ENCODE results near the gene RALGAPA2. TPM values are rescaled to one million over a fixed set of nuclear protein-coding genes. Genes with fewer than 3 reads are reported as not detected.

RALGAPA2 gene
- total RNA-seq, 1 experiment from 2014 or later: 26.3 TPM

DNA sequence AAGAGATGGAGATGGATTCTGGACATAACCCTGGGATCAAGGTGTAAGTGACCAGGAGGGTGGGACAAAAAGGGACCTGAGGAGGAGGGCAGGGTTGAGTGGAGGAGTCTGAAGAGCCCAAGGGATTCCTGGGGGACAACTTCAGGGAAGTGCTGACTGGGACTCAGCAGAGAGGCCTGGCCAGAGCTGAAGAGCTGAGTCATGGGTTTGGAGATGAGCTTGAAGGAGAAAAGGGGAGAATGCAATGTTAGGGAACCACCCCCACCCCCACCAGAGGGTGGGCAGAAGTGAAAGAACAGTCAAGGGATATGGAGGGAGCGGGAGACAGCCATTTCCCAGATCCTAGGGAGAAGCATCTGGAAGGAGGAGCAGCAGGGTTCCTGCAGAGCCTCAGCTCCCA, 289.3 kb downstream of the RALGAPA2 start:
- no peak for DNase-seq
- H3K36me3 Mint-ChIP-seq (ENCODE audit: insufficient read depth, unreplicated experiment): no peaks in the 10 kb centered on the region
- H3K4me3 Mint-ChIP-seq (ENCODE audit: low read depth, unreplicated experiment): no peak overlapping the region
- intact Hi-C loops (cut with micrococcal nuclease; ENCODE audit: unreplicated experiment): no loop called here
- TF ChIP-seq CTCF (IDR thresholded peaks at IDR 0.05; ENCODE audit: unreplicated experiment): no peak
- H3K4me1 Mint-ChIP-seq (ENCODE audit: low read depth, unreplicated experiment): no peaks in the 10 kb centered on the region
- H3K9me3 Mint-ChIP-seq (ENCODE audit: low read depth, unreplicated experiment): no peaks in the 10 kb centered on the region
- no TSS peak for BruUV-seq (replicated peaks)
- no peak overlapping the region for H3K27ac Mint-ChIP-seq (ENCODE audit: unreplicated experiment)
- H3K27me3 Mint-ChIP-seq (ENCODE audit: unreplicated experiment): no peaks in the 10 kb centered on the region
- CTCF ChIA-PET: no interaction called here

DNA sequence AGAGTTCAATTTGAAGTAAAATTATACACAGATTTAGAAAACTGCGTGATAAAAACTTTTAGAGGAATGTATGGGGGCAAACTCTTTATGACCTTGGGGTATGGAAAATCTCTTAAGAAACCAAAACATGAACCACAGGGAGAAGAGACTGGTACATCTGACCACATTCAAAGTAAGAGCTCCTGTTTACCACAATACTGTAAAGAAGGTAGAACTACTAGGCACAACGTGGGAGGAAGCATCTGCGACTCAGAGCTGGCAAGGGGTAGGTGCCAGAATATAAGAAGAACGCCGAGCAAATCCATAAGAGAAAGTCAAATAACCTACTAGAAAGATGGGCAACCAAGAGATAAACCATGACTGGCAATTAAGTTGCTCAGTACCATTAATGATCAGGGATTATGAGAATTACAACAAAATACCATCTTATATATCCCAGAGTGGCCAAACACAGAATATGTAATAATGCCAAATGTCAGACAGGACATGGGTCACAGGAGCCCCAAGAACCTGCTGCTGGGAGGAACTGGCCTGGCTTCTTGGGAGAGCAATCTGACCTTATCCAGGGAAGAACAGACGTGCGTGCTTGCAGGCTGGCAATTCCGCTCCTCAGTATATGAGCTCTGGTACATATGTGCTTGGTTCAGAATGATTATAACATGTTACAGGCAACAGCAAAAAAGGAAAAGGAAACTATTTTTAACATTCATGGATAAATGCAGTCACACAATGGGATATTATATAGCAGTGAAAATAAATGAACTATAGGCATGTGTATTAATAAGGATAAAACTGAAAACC, 294.4 kb downstream of the RALGAPA2 start:
- no peak for TF ChIP-seq CTCF (IDR thresholded peaks at IDR 0.05; ENCODE audit: unreplicated experiment)
- no peaks in the 10 kb centered on the region for H3K27me3 Mint-ChIP-seq (ENCODE audit: unreplicated experiment)
- no TSS peak for BruUV-seq (replicated peaks)
- no peak overlapping the region for H3K4me3 Mint-ChIP-seq (ENCODE audit: low read depth, unreplicated experiment)
- H3K9me3 Mint-ChIP-seq (ENCODE audit: low read depth, unreplicated experiment): no peaks in the 10 kb centered on the region
- DNase-seq: no peak
- intact Hi-C loops (cut with micrococcal nuclease; ENCODE audit: unreplicated experiment): no loop called here
- no peaks in the 10 kb centered on the region for H3K4me1 Mint-ChIP-seq (ENCODE audit: low read depth, unreplicated experiment)
- no peaks in the 10 kb centered on the region for H3K36me3 Mint-ChIP-seq (ENCODE audit: insufficient read depth, unreplicated experiment)
- H3K27ac Mint-ChIP-seq (ENCODE audit: unreplicated experiment): no peak overlapping the region
- CTCF ChIA-PET: no interaction called here

DNA sequence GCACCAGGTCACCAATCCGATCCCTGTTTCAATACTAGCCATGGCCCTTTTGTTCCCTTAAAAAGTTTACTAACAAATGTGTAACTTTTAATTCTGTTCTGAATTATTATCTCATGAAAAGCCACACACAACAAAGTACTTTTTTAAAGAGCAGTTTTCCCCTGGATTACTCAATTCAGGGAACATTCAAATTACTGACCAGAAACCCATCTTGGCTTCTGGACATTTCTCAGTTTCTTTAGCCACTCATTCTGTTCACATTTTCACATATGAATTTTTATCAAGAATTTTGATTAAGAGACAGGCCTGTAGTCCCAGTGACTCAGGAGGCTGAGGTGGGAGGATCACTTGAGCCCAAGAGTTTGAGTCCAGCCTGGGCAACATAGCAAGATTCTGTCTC, 297.1 kb downstream of the RALGAPA2 start:
- no peak overlapping the region for H3K4me3 Mint-ChIP-seq (ENCODE audit: low read depth, unreplicated experiment)
- no peaks in the 10 kb centered on the region for H3K36me3 Mint-ChIP-seq (ENCODE audit: insufficient read depth, unreplicated experiment)
- H3K27ac Mint-ChIP-seq (ENCODE audit: unreplicated experiment): no peak overlapping the region
- H3K27me3 Mint-ChIP-seq (ENCODE audit: unreplicated experiment): no peaks in the 10 kb centered on the region
- BruUV-seq (replicated peaks): no TSS peak
- DNase-seq: no peak
- no peaks in the 10 kb centered on the region for H3K4me1 Mint-ChIP-seq (ENCODE audit: low read depth, unreplicated experiment)
- no peak for TF ChIP-seq CTCF (IDR thresholded peaks at IDR 0.05; ENCODE audit: unreplicated experiment)
- no peaks in the 10 kb centered on the region for H3K9me3 Mint-ChIP-seq (ENCODE audit: low read depth, unreplicated experiment)
- intact Hi-C loops (cut with micrococcal nuclease; ENCODE audit: unreplicated experiment): no loop called here
- CTCF ChIA-PET: no interaction called here

- no peaks in the 10 kb centered on the region for H3K27me3 Mint-ChIP-seq (ENCODE audit: unreplicated experiment)
- TF ChIP-seq CTCF (IDR thresholded peaks at IDR 0.05; ENCODE audit: unreplicated experiment): no peak
- no TSS peak for BruUV-seq (replicated peaks)
- no peak overlapping the region for H3K4me3 Mint-ChIP-seq (ENCODE audit: low read depth, unreplicated experiment)
- H3K4me1 Mint-ChIP-seq (ENCODE audit: low read depth, unreplicated experiment): no peaks in the 10 kb centered on the region
- CTCF ChIA-PET: no interaction called here
- H3K9me3 Mint-ChIP-seq (ENCODE audit: low read depth, unreplicated experiment): no peaks in the 10 kb centered on the region
- no peak for DNase-seq
- no peaks in the 10 kb centered on the region for H3K36me3 Mint-ChIP-seq (ENCODE audit: insufficient read depth, unreplicated experiment)
- intact Hi-C loops (cut with micrococcal nuclease; ENCODE audit: unreplicated experiment): no loop called here
- no peak overlapping the region for H3K27ac Mint-ChIP-seq (ENCODE audit: unreplicated experiment)
Measured at GRCh38 chr20:20414640-20415220, 297.7 kb downstream of the RALGAPA2 start.

Data from Calu3 (cell line).